IPS-NIHi7 (cell line): ENCODE results near the gene ZNF470.
A peak's percentile ranks its signal among the peaks of the same experiment; 100 is the strongest.

Source experiments
- DNase-seq: peaks from one replicate; pipeline ENCODE4 v3.0.0; 2012; ENCODE audit warnings: mixed read lengths; ENCODE audit errors: extremely low spot score

Gene ZNF470

GRCh38 chr19:56608274-56608964, 41.2 kb downstream of the ZNF470 start:
- DNase-seq, result no peak

GRCh38 chr19:56611288-56611687, 44.0 kb downstream of the ZNF470 start:
- DNase-seq, result no peak

DNA sequence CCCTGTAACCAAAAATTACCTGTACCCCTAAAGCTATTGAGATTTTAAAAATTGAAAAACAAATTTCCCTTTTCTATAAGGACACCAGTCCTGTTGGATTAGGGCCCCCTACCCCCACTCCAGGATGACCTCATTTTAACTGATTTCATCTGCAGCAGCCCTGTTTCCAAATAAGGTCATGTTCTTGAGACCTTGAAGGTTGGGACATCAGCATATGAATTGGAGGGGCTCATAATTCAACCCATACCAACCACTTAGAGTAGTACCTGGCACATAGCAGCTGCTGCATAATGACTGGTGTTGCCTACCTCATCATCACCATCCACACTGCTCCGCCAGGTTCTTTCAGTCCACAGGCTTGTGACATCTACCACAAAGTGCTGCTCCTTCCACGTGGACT, 45.5 kb downstream of the ZNF470 start:
- no peak for DNase-seq

DNA sequence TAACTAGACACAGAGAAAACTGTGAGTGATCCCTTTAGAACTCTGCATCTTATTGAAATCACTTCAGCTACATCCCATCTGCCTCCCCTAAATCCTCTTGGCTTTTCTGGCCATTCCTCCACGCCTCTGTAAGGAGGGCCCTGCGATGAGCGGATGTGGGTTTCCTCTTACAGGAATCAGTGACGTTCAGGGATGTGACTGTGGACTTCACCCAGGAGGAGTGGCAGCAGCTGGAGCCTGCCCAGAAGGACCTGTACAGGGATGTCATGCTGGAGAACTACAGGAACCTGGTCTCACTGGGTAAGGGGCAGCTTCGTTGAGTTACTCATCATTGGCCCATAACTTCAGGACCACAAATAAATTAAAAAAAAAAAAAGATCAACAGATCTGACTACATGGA, 46.4 kb downstream of the ZNF470 start:
- no peak for DNase-seq

DNA sequence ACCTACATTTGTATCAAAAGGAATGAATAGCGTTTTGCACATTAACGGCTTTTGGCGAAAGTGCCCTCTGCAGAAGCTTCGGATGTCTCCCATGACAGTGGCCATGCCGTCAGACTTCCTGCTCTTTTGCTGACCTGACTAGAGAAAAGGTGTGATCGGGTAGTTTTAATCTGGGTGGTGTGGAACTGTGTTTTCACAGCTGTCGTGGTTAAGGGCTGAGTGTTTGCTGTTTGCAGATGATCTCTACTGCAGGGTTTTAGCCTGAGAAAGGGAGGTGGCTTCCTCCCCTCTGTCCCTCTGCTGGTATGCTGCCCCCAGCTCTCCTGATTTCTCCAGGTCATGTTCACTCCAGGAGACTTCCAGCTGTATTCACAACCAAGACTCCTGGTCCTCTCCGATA, 50.3 kb downstream of the ZNF470 start:
- no peak for DNase-seq

GRCh38 chr19:56619121-56619520, 51.9 kb downstream of the ZNF470 start:
- no peak for DNase-seq

- DNase-seq, result no peak
These were observed 55.1 kb downstream of the ZNF470 start for GRCh38 chr19:56622374-56622773.

DNA sequence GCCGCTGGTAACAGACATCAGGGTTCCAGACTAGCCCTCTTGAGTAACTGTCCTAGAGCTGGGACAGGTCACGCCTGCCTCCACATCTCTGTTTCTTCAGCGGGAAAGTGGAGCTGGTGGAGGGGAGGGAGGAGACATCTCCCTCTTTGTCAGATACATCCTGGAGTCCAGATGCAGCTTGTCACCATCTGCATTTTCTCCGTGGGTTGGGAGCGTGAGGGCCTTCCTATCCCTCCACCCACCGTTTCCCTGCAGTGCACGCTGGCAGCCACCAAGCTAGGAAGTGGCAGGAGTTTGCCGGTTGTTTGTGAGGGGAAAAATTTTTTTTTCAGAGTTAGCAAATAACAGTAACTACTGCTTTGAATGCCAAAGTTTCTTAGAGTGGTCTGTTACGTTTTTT, 55.7 kb downstream of the ZNF470 start:
- no peak for DNase-seq

GRCh38 chr19:56625708-56626107, 58.4 kb downstream of the ZNF470 start:
- no peak for DNase-seq

DNA sequence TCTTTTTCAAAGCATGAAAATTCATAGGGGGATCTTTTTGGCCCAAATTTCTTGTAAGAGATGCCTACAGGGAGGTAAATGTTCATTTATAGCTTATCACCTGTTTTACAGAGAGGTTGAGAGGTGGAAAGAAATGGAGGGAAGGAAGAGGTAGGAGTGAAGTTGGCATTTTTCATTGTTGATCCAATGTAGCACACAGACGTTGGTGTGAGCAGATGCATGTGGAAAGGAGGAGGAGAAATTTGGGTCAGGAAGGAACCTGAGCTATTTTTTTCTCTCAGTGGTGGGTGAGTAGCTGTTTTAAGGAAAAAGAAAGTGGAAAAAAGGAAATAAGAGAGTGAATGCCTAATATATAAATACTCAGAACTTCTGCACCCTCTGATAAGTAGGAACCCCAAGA, 65.8 kb downstream of the ZNF470 start:
- DNase-seq, result no peak

- DNase-seq, result peak; percentile 93
These were observed 70.8 kb downstream of the ZNF470 start for GRCh38 chr19:56637976-56638555.
